Epithelial cell of proximal tubule (primary cell): ENCODE results near the gene DIP2B. TPM values are rescaled to one million over a fixed set of nuclear protein-coding genes. Genes with fewer than 3 reads are reported as not detected.

Experiments
- DNase-seq: peaks from one replicate; pipeline ENCODE4 v3.0.0-alpha.2; 2011; ENCODE audit warnings: low read depth
- H3K4me3 ChIP-seq: 2 replicates; pipeline ENCODE4 v1.5.1; 2011; ENCODE audit warnings: low read depth, mild to moderate bottlenecking, low read length
- CTCF ChIP-seq: conservative IDR thresholded peaks from 2 replicates; pipeline ENCODE4 v1.5.1; 2012; ENCODE audit warnings: low read depth, mild to moderate bottlenecking, low read length
- total RNA-seq: library from RNA; depleted of rRNA; stranded (reverse); fragments of >200 nt; gene quantifications from 2 replicates; pipeline ENCODE4 v1.2.3, GENCODE V29; 2015

DIP2B gene
- total RNA-seq, 1 donor from 2014 or later: 21.6 TPM

- TF ChIP-seq CTCF: no peak
- DNase-seq: no peak
- H3K4me3 ChIP-seq: no peak overlapping the region
These were observed 192.1 kb downstream of the DIP2B start for GRCh38 chr12:50696931-50697330.

- DNase-seq: no peak
- TF ChIP-seq CTCF: no peak
- no peak overlapping the region for H3K4me3 ChIP-seq
These were observed 194.4 kb downstream of the DIP2B start for GRCh38 chr12:50699154-50699553.

DNA sequence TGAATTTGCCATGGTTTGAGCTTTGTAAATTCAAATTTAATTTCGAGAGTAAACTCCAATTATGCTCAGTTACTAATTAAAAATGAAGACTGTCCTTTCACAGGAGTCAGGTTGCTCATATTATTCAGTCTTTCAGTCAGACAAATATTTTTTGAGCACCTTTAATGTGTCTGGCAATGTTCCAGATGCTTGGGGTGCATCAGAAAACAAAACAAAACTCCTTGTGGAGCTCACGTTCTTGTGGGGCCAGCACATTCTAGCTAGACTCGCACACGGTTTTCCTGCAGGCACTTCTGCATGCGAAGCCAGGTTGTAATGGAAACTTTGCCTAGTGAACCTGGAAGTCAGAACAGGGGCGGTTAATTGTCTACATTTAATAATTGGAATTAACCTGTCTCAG is 195.2 kb downstream of the DIP2B start:
- H3K4me3 ChIP-seq: no peak overlapping the region
- TF ChIP-seq CTCF: no peak
- no peak for DNase-seq

DNA sequence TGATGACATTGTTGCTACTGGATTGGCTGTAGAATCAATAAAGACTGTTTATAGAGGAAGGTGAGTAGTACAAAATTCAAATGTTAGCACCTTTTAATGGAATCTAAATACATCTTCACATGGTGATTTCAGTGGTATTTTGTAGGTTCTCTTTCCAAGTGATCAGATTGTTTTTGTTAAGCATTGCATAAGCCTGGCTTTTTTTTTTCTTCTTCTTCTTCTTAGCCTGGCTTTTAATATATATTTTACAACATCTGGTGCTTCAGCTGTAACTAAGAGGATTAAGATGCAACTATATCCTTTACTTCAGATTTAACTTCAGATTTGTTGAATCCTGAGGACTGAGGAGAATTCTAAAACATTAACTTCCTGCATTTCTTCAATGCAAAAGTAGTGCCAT is 201.8 kb downstream of the DIP2B start:
- TF ChIP-seq CTCF: no peak
- no peak for DNase-seq

GRCh38 chr12:50707396-50707795 is 202.6 kb downstream of the DIP2B start:
- DNase-seq: no peak
- TF ChIP-seq CTCF: no peak
- H3K4me3 ChIP-seq: no peak overlapping the region

More for the DNA sequence above, 201.8 kb downstream of the DIP2B start:
- no peak overlapping the region for H3K4me3 ChIP-seq

GRCh38 chr12:50708631-50709030 is 203.8 kb downstream of the DIP2B start:
- no peak for TF ChIP-seq CTCF
- no peak overlapping the region for H3K4me3 ChIP-seq
- DNase-seq: no peak

DNA sequence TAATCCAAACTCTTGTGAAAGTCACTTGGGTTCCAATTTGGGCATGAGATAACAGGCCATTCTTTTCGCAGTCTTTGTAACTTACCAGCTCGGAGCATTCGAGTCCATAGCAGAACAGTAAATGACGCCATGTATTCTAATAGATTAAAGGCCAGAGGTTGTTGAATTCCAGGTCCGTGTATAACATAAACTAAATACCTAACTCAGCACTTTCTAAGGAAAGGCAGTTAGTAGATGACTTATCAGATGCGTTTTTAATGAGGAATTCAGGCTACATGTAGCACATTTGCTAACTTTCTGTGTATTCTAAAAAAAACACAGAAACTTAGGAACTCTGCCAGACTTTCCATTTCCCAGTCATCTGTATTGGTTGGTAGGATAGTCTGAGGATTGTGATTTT is 206.3 kb downstream of the DIP2B start:
- H3K4me3 ChIP-seq: no peak overlapping the region
- no peak for TF ChIP-seq CTCF
- no peak for DNase-seq
